Measurements from ENCODE around the gene HNF4A. TPM values are rescaled to one million over a fixed set of nuclear protein-coding genes. Genes with fewer than 3 reads are reported as not detected.
"Not testable (repeated sequence)": the region's sequence is repeated elsewhere in the genome, so short reads cannot be mapped to it uniquely, and the experiment has no call there.

HNF4A gene
- total RNA-seq, 1 donor from 2014 or later, result not detected

GRCh38 chr20:44471481-44471882 is 116.0 kb downstream of the HNF4A start:
- Histone ChIP-seq H3K9me3 (no peaks in the 10 kb centered on the region), H3K27me3 (no peaks in the 10 kb centered on the region), H3K4me3 (no peak overlapping the region), H3K36me3 (no peaks in the 10 kb centered on the region), H3K4me1 (peaks cover 15% of the 10 kb centered on the region), H3K27ac (no peak overlapping the region)
- TF ChIP-seq POLR2A (IDR thresholded peaks at IDR 0.05), result no peak
- peak in 1 of 3 experiments; percentile 19 for TF ChIP-seq CTCF (IDR thresholded peaks at IDR 0.05)
- DNase-seq (ENCODE audit: extremely low spot score in 2 of 2), result no peak
- intact Hi-C loops (cut with DNase I), result loop anchor here (10.0 kb wide), 1 partner anchor 143 kb away; no protein-coding TSS in a partner anchor

- not testable (repeated sequence) for H3K36me3 ChIP-seq; H3K9me3 ChIP-seq; H3K27me3 ChIP-seq; DNase-seq (ENCODE audit: extremely low spot score in 2 of 2); H3K4me3 ChIP-seq; H3K27ac ChIP-seq
- H3K4me1 ChIP-seq, result peaks cover 20% of the 10 kb centered on the region
- intact Hi-C loops (cut with DNase I), result loop anchor here (10.0 kb wide), 1 partner anchor 143 kb away; no protein-coding TSS in a partner anchor
Observed at GRCh38 chr20:44472283-44472682, 116.8 kb downstream of the HNF4A start.

- peak overlapping the region; percentile 69 to 91 for H3K4me3 ChIP-seq
- TF ChIP-seq POLR2A (IDR thresholded peaks at IDR 0.05) (no peak), POLR2AphosphoS5 (IDR thresholded peaks at IDR 0.05; ENCODE audit: insufficient read depth in 1 of 2, low read depth in 1 of 2) (no peak), CTCF (IDR thresholded peaks at IDR 0.05) (no peak)
- peaks cover 20% of the 10 kb centered on the region for H3K4me1 ChIP-seq
- intact Hi-C loops (cut with DNase I), result loop anchor here (10.0 kb wide), 1 partner anchor 139 kb away; no protein-coding TSS in a partner anchor
- peak overlapping the region; percentile 96 for H3K27ac ChIP-seq
- peaks cover 0 to 7% of the 10 kb centered on the region in 2 donors for H3K36me3 ChIP-seq
- H3K27me3 ChIP-seq, result no peaks in the 10 kb centered on the region
- no peaks in the 10 kb centered on the region for H3K9me3 ChIP-seq
- DNase-seq (ENCODE audit: extremely low spot score in 2 of 2), result no peak
Observed at GRCh38 chr20:44475372-44475693, 119.8 kb downstream of the HNF4A start.

GRCh38 chr20:44475694-44476560 is 120.4 kb downstream of the HNF4A start, which contains the start of gene TTPAL:
Gene TTPAL (plus strand): TSS chr20:44475874. CDS start chr20:44480000, 4,126 bp downstream.
- Histone ChIP-seq H3K4me3 (peak within 1 kb of the TSS; percentile 69 to 91), H3K36me3 (peaks cover 0 to 13% of the 10 kb centered on the region in 2 donors), H3K4me1 (peaks cover 20% of the 10 kb centered on the region), H3K27ac (peak within 1 kb of the TSS; percentile 96), H3K27me3 (no peaks in the 10 kb centered on the region), H3K9me3 (no peaks in the 10 kb centered on the region)
- DNase-seq (ENCODE audit: extremely low spot score in 2 of 2), result no peak
- intact Hi-C loops (cut with DNase I), result loop anchor here (10.0 kb wide), 1 partner anchor 139 kb away; no protein-coding TSS in a partner anchor
- peak in 2 of 3 experiments; percentile 46 to 56 for TF ChIP-seq CTCF (IDR thresholded peaks at IDR 0.05)
- TF ChIP-seq POLR2AphosphoS5 (IDR thresholded peaks at IDR 0.05; ENCODE audit: insufficient read depth in 1 of 2, low read depth in 1 of 2), result peak; percentile 92 to 100
- peak; percentile 98 to 100 for TF ChIP-seq POLR2A (IDR thresholded peaks at IDR 0.05)

GRCh38 chr20:44477151-44477550 is 121.7 kb downstream of the HNF4A start:
- peak overlapping the region; percentile 96 for H3K27ac ChIP-seq
- H3K4me3 ChIP-seq, result peak overlapping the region in 1 of 2 donors; percentile 91

More at GRCh38 chr20:44477151-44477550, 121.7 kb downstream of the HNF4A start:
- peaks cover 0 to 20% of the 10 kb centered on the region in 2 donors for H3K36me3 ChIP-seq
- DNase-seq (ENCODE audit: extremely low spot score in 2 of 2), result no peak
- intact Hi-C loops (cut with DNase I), result loop anchor here (10.0 kb wide), 1 partner anchor 138 kb away; no protein-coding TSS in a partner anchor
- H3K4me1 ChIP-seq, result peaks cover 20% of the 10 kb centered on the region
- TF ChIP-seq CTCF (IDR thresholded peaks at IDR 0.05) (no peak), POLR2A (IDR thresholded peaks at IDR 0.05) (no peak), POLR2AphosphoS5 (IDR thresholded peaks at IDR 0.05; ENCODE audit: insufficient read depth in 1 of 2, low read depth in 1 of 2) (no peak)
- no peaks in the 10 kb centered on the region for H3K27me3 ChIP-seq
- no peaks in the 10 kb centered on the region for H3K9me3 ChIP-seq
